ENCODE data around the gene KCNK15.
"Not testable (repeated sequence)": the region's sequence is repeated elsewhere in the genome, so short reads cannot be mapped to it uniquely, and the experiment has no call there.

KCNK15 gene

GRCh38 chr20:44752099-44752931 lies 6.7 kb downstream of the KCNK15 start:
- DNase-seq (ENCODE audit: low read depth) = no peak
- no peak overlapping the region for H3K4me3 ChIP-seq (ENCODE audit: low read depth, low read length)

DNA sequence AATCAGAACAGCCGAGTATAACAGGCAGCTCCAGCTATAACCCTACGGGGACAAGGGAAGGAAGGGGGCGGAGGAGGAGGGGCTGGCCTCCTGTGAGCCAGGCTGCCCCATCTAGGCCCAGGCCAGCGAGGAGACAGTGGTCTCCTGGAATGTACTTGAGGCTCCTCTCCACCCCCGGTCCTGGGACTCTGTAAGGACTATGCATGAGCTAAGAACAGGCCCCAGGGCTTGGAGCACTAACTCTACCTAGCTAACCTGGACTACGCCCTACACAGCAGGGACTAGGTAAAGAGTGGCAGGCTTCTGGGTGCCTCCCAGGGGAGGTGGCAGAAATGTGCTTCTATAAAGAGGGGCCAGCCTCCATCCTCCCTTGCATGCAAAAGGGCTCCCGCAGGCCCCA lies 8.9 kb downstream of the KCNK15 start:
- no peak overlapping the region for H3K4me3 ChIP-seq (ENCODE audit: low read depth, low read length)
- no peak for DNase-seq (ENCODE audit: low read depth)

DNA sequence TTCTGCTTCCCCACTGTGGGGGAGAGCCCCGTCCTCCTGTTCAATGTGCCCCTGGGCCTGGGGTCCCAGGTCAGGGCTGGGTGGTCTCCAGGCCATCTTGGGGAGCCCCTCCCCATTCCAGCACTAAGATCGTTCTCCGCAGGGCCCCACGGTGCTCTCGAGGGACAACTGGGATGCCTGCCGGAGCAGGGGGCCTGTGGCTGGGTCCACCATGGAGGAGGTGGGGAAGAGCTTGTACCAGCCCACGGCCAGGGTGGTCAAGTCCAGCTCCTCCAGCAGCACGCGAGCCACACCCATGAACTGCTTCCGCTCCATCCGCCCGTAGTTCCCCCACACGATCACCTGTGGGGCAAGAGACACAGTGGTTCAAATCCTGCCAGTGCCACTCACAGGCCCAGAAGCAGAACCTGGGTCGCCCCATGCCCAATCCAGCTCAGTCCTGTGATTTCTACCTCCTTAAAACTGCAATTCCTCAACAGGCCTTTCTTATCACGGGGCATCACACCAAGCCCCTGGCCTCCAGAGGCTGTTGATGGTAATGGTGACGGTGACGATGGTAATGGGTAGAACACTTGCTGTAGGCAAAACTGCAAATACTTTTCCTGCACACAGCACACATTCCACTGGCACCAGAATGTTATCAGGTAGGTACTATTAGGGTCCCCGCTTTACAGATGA lies 10.5 kb downstream of the KCNK15 start:
- H3K4me3 ChIP-seq (ENCODE audit: low read depth, low read length) = no peak overlapping the region
- no peak for DNase-seq (ENCODE audit: low read depth)

GRCh38 chr20:44756956-44757355 lies 11.3 kb downstream of the KCNK15 start:
- DNase-seq (ENCODE audit: low read depth) = no peak

GRCh38 chr20:44758247-44759101 lies 12.8 kb downstream of the KCNK15 start:
- no peak overlapping the region for H3K4me3 ChIP-seq (ENCODE audit: low read depth, low read length)
- no peak for DNase-seq (ENCODE audit: low read depth)

More at GRCh38 chr20:44756956-44757355, 11.3 kb downstream of the KCNK15 start:
- no peak overlapping the region for H3K4me3 ChIP-seq (ENCODE audit: low read depth, low read length)

- no peak for DNase-seq (ENCODE audit: low read depth)
- no peak overlapping the region for H3K4me3 ChIP-seq (ENCODE audit: low read depth, low read length)
Observed at GRCh38 chr20:44759595-44759994, 13.9 kb downstream of the KCNK15 start.

- DNase-seq (ENCODE audit: low read depth) = no peak
- no peak overlapping the region for H3K4me3 ChIP-seq (ENCODE audit: low read depth, low read length)
Observed at GRCh38 chr20:44761423-44761822, 15.8 kb downstream of the KCNK15 start.

GRCh38 chr20:44762466-44763140 lies 16.9 kb downstream of the KCNK15 start:
- DNase-seq (ENCODE audit: low read depth) = no peak
- no peak overlapping the region for H3K4me3 ChIP-seq (ENCODE audit: low read depth, low read length)

DNA sequence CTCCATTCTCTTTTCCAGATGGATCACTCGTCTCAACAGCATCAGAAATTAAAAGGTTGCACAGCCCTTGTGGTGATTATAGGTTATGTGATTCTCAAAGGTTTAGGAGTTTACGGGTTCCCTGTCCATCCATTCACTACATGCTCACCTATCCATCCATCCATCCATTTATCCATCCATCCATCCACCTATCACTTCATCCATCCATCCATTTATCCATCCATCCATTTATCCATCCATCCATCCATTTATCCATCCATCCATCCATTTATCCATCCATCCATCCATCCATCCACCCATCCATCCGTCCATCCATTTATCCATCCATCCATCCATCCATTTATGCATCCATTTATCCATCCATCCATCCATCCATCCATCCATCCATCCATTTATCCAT lies 18.1 kb downstream of the KCNK15 start:
- H3K4me3 ChIP-seq (ENCODE audit: low read depth, low read length); DNase-seq (ENCODE audit: low read depth): not testable (repeated sequence)

- DNase-seq (ENCODE audit: low read depth) = no peak
- H3K4me3 ChIP-seq (ENCODE audit: low read depth, low read length) = no peak overlapping the region
Observed at GRCh38 chr20:44765091-44765490, 19.4 kb downstream of the KCNK15 start.

- no peak for DNase-seq (ENCODE audit: low read depth)
Observed at GRCh38 chr20:44765701-44766347, 20.2 kb downstream of the KCNK15 start.

GRCh38 chr20:44768256-44768655 lies 22.6 kb downstream of the KCNK15 start:
- DNase-seq (ENCODE audit: low read depth) = no peak

More at GRCh38 chr20:44765701-44766347, 20.2 kb downstream of the KCNK15 start:
- no peak overlapping the region for H3K4me3 ChIP-seq (ENCODE audit: low read depth, low read length)

GRCh38 chr20:44768854-44769480 lies 23.3 kb downstream of the KCNK15 start:
- DNase-seq (ENCODE audit: low read depth) = no peak

More at GRCh38 chr20:44768256-44768655, 22.6 kb downstream of the KCNK15 start:
- H3K4me3 ChIP-seq (ENCODE audit: low read depth, low read length) = no peak overlapping the region

DNA sequence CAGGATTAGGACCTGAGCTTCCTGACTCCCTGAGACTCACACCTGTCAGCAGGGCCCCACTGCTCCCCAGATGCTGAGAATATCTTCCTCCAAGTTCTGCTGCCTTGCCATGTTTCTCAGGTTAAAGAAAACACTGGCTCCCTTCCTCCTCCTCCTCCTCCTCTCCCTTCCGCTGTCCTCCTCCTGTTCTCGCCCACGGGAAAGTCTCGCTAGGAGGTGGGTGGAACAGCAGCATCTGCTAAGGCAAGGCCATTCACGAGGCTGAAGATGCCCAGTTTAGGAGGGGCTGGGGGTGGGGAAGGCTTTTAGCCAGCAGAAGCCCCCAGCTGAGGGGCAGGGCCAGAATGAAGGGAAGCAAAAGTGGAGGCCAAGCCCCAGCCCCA lies 23.8 kb downstream of the KCNK15 start:
- DNase-seq (ENCODE audit: low read depth) = no peak
- H3K4me3 ChIP-seq (ENCODE audit: low read depth, low read length) = no peak overlapping the region

More at GRCh38 chr20:44768854-44769480, 23.3 kb downstream of the KCNK15 start:
- no peak overlapping the region for H3K4me3 ChIP-seq (ENCODE audit: low read depth, low read length)

DNA sequence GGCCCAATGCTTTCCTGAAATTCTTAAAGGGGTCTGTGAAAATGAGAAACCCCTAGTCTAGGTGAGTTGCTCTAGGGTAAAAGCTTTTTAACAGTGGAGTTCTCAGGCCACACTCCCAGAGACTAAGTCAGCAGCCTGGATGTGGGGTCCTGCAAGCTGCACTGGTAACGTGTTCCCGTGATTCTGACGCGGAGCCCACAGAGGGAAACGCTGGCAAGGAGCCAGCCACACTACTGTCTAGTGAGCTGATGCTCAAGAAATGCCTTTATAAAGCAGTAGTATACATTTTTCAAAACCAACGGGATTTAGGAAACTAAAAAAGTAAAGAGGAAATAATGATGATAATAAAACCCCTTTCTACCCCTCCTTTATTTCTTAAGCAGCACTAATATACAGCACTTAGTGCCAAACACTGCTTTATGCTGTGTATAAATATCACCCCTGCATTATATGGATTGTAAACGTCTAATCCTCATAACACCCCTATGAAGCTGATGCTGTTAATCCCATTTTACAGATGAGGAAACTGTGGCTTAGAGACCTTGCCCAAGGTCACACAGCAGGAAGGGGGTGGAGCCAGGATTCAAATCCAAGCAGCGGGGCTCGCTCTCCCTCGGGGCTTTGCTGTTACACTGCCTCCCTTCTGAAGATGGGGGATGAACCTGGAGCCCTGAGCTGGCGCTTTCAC lies 25.0 kb downstream of the KCNK15 start:
- H3K4me3 ChIP-seq (ENCODE audit: low read depth, low read length) = no peak overlapping the region
- no peak for DNase-seq (ENCODE audit: low read depth)

DNA sequence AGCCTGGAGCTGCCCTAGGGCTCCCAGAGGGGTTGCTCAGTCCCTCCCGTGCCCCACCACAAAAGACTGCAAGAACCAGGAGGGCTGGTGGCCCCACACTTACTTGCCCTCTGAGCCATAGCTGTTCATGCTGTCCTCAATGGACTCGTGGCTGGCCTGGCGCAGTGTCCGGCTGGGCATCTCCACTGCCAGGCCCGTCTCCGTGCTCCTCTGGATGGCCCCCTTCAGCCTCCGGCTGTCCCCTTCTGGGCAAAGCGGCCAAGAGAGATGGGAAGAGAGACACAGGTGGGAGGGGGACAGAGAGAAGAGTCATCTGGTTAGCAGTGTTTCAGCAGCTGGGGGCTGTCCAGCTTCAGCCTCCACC lies 25.5 kb downstream of the KCNK15 start:
- H3K4me3 ChIP-seq (ENCODE audit: low read depth, low read length) = no peak overlapping the region
- DNase-seq (ENCODE audit: low read depth) = no peak

DNA sequence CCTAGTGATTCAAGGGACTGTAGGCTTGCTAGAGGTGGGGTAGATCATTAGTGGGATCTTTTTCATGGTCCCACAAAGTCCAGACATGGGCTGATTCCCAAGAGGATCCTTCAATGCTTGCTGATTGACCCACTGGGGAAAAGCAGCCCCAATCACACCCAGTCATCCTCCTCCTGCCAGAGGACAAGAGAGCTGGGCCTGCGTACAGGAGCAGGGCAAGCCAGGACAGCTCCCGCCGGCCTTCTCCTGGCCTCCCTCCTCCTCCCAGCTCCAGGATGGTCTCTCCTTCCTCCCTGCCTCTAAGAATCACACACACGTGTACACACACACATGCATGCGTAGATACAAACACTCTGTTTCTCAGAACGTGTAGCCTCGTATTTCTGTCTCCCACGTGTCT lies 27.0 kb downstream of the KCNK15 start:
- no peak for DNase-seq (ENCODE audit: low read depth)
- no peak overlapping the region for H3K4me3 ChIP-seq (ENCODE audit: low read depth, low read length)

Data from skeletal muscle cell (primary cell).